ENCODE data around the gene MID1IP1.

Gene MID1IP1

GRCh38 chrX:38800981-38801845 lies at the start of gene MID1IP1:
Gene MID1IP1 (plus strand): TSS chrX:38801459. CDS start chrX:38804947, 3,488 bp downstream.
- Histone ChIP-seq H3K27me3 (ENCODE audit: low read length) (no peaks in the 10 kb centered on the region), H3K27ac (ENCODE audit: low read depth, low read length) (no peak within 1 kb of the TSS), H3K9me2 (replicated peaks; ENCODE audit: insufficient read depth, low read length) (no peaks in the 10 kb centered on the region), H3K9me3 (ENCODE audit: insufficient read depth, low read length) (no peaks in the 10 kb centered on the region), H3K79me2 (ENCODE audit: insufficient read depth, low read length) (no peaks in the 10 kb centered on the region), H3K4me2 (ENCODE audit: low read depth, low read length, poor library complexity, severe bottlenecking) (no peak within 1 kb of the TSS), H3K9ac (ENCODE audit: low read length) (no peak within 1 kb of the TSS), H3F3A (ENCODE audit: insufficient read depth) (no peaks in the 10 kb centered on the region), H4K20me1 (ENCODE audit: low read depth, low read length) (no peaks in the 10 kb centered on the region), H3K36me3 (ENCODE audit: low read length) (no peaks in the 10 kb centered on the region), H3K4me3 (ENCODE audit: insufficient read depth, low read length, poor library complexity, severe bottlenecking) (no peak within 1 kb of the TSS), H2AFZ (ENCODE audit: low read depth, low read length, severe bottlenecking) (no peak within 1 kb of the TSS)
- no peak for TF ChIP-seq EZH2phosphoT487 (conservative IDR thresholded peaks at IDR 0.05; ENCODE audit: low read length)
- no peak for TF ChIP-seq CTCF (IDR thresholded peaks at IDR 0.05; ENCODE audit: insufficient read depth, low read length, poor library complexity, severe bottlenecking)

GRCh38 chrX:38754102-38754790 lies 47.0 kb upstream of the MID1IP1 start:
- H3K36me3 ChIP-seq (ENCODE audit: low read length) = no peaks in the 10 kb centered on the region
- no peaks in the 10 kb centered on the region for H3F3A ChIP-seq (ENCODE audit: insufficient read depth)
- H3K9ac ChIP-seq (ENCODE audit: low read length) = no peak overlapping the region
- no peaks in the 10 kb centered on the region for H3K9me2 ChIP-seq (replicated peaks; ENCODE audit: insufficient read depth, low read length)
- H3K27me3 ChIP-seq (ENCODE audit: low read length) = no peaks in the 10 kb centered on the region
- H3K79me2 ChIP-seq (ENCODE audit: insufficient read depth, low read length) = no peaks in the 10 kb centered on the region
- H3K27ac ChIP-seq (ENCODE audit: low read depth, low read length) = no peak overlapping the region
- no peak overlapping the region for H3K4me2 ChIP-seq (ENCODE audit: low read depth, low read length, poor library complexity, severe bottlenecking)
- H3K9me3 ChIP-seq (ENCODE audit: insufficient read depth, low read length) = no peaks in the 10 kb centered on the region
- H2AFZ ChIP-seq (ENCODE audit: low read depth, low read length, severe bottlenecking) = no peak overlapping the region
- no peak overlapping the region for H3K4me3 ChIP-seq (ENCODE audit: insufficient read depth, low read length, poor library complexity, severe bottlenecking)
- TF ChIP-seq CTCF (IDR thresholded peaks at IDR 0.05; ENCODE audit: insufficient read depth, low read length, poor library complexity, severe bottlenecking) (no peak), EZH2phosphoT487 (conservative IDR thresholded peaks at IDR 0.05; ENCODE audit: low read length) (no peak)
- no peaks in the 10 kb centered on the region for H4K20me1 ChIP-seq (ENCODE audit: low read depth, low read length)

GRCh38 chrX:38754818-38755718 lies 46.2 kb upstream of the MID1IP1 start:
- Histone ChIP-seq H3K9me2 (replicated peaks; ENCODE audit: insufficient read depth, low read length) (no peaks in the 10 kb centered on the region), H3K9me3 (ENCODE audit: insufficient read depth, low read length) (no peaks in the 10 kb centered on the region), H3K4me3 (ENCODE audit: insufficient read depth, low read length, poor library complexity, severe bottlenecking) (no peak overlapping the region), H4K20me1 (ENCODE audit: low read depth, low read length) (no peaks in the 10 kb centered on the region), H3K4me2 (ENCODE audit: low read depth, low read length, poor library complexity, severe bottlenecking) (no peak overlapping the region), H3K9ac (ENCODE audit: low read length) (no peak overlapping the region), H3F3A (ENCODE audit: insufficient read depth) (no peaks in the 10 kb centered on the region), H3K27ac (ENCODE audit: low read depth, low read length) (no peak overlapping the region), H2AFZ (ENCODE audit: low read depth, low read length, severe bottlenecking) (no peak overlapping the region), H3K27me3 (ENCODE audit: low read length) (no peaks in the 10 kb centered on the region), H3K36me3 (ENCODE audit: low read length) (no peaks in the 10 kb centered on the region), H3K79me2 (ENCODE audit: insufficient read depth, low read length) (no peaks in the 10 kb centered on the region)
- TF ChIP-seq EZH2phosphoT487 (conservative IDR thresholded peaks at IDR 0.05; ENCODE audit: low read length) (no peak), CTCF (IDR thresholded peaks at IDR 0.05; ENCODE audit: insufficient read depth, low read length, poor library complexity, severe bottlenecking) (no peak)
